ENCODE data around the gene TMEM271.

DNA sequence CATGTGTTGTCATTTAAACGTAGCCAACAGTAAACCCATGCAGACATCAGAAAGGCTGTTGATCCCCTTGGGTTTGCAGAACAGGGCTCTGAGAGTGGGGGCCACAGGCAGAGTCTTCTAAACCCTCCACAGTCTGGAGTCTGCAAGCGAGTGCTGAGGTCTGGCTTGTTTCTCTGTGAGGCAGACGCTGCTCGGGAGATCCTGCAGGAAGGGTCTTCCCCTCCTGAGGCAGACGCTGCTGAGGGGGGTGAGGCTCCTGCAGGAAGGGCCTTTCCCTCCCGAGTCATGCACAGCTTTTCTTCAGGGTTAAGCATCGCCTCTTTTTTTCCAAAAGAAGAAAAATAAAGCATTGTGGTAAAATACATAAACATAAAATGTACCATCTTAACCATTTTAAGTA is 32.1 kb upstream of the TMEM271 start:
- no peak for TF ChIP-seq CTCF (IDR thresholded peaks at IDR 0.05 in 2 of 3, conservative IDR thresholded peaks at IDR 0.05 in 1 of 3; ENCODE audit: control insufficient read depth in 2 of 3, extremely low read depth in 1 of 3, insufficient read depth in 1 of 3, low read depth in 3 of 3, low read length in 3 of 3)
- TF ChIP-seq EZH2 (IDR thresholded peaks at IDR 0.05; ENCODE audit: borderline replicate concordance, control insufficient read depth, low read depth, low read length): no peak
- TF ChIP-seq RFX5 (IDR thresholded peaks at IDR 0.05; ENCODE audit: low read depth, low read length): no peak
- TF ChIP-seq TCF12 (IDR thresholded peaks at IDR 0.05; ENCODE audit: low read depth, low read length): no peak
- no peak for TF ChIP-seq CHD1 (IDR thresholded peaks at IDR 0.05; ENCODE audit: low read depth, low read length)
- TF ChIP-seq POLR2AphosphoS5 (IDR thresholded peaks at IDR 0.05; ENCODE audit: low read length): no peak
- no peak for TF ChIP-seq ZNF274 (IDR thresholded peaks at IDR 0.05; ENCODE audit: insufficient read depth, insufficient read length)
- TF ChIP-seq TARDBP (IDR thresholded peaks at IDR 0.05; ENCODE audit: borderline replicate concordance): no peak
- TF ChIP-seq KAT2A (conservative IDR thresholded peaks at IDR 0.05; ENCODE audit: control insufficient read depth, low read depth, low read length): no peak
